ENCODE results near the gene MLLT1.

- TF ChIP-seq CTCF (IDR thresholded peaks at IDR 0.05; ENCODE audit: control extremely low read depth in 1 of 3, insufficient read depth in 1 of 3, low read depth in 1 of 3, low read length in 3 of 3) (no peak), CHD2 (IDR thresholded peaks at IDR 0.05; ENCODE audit: low read length) (no peak), POLR2A (IDR thresholded peaks at IDR 0.05; ENCODE audit: control extremely low read depth in 1 of 2, low read depth in 2 of 2, low read length in 2 of 2) (no peak), NRF1 (IDR thresholded peaks at IDR 0.05; ENCODE audit: low read depth, low read length) (no peak)
These were observed 80.9 kb downstream of the MLLT1 start for GRCh38 chr19:6198896-6199239.
